Measurements from ENCODE around the gene RALGAPA1. TPM values are rescaled to one million over a fixed set of nuclear protein-coding genes. Genes with fewer than 3 reads are reported as not detected.

Gene RALGAPA1
- total RNA-seq, 1 experiment from 2014 or later = 28.2 TPM

DNA sequence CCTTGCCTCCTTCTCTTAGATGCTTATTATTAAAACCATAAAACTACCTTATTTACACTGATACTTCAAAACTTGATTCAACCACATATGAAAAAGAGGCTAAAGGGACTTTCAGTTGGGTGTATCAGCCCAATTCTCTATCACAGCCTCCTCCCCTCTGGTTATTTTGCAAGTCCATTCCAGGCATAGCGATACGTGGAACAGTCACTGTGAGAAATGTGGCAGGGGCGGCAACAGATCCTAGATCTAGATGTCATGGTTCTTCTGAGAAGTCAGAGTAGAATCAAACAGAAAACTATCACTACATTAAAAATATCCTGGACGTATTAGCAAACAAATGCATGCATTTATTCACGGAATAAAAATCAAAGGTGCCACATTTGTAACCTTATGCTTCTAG is 83.2 kb downstream of the RALGAPA1 start:
- CTCF ChIA-PET = no interaction called here
- Mint-ChIP-seq H3K27me3 (ENCODE audit: unreplicated experiment) (no peaks in the 10 kb centered on the region), H3K36me3 (ENCODE audit: insufficient read depth, unreplicated experiment) (no peaks in the 10 kb centered on the region), H3K27ac (ENCODE audit: unreplicated experiment) (no peak overlapping the region), H3K4me1 (ENCODE audit: low read depth, unreplicated experiment) (peaks cover 8% of the 10 kb centered on the region), H3K9me3 (ENCODE audit: low read depth, unreplicated experiment) (no peaks in the 10 kb centered on the region), H3K4me3 (ENCODE audit: low read depth, unreplicated experiment) (no peak overlapping the region)
- BruUV-seq (replicated peaks) = no TSS peak
- DNase-seq = no peak
- TF ChIP-seq, protein P1, sequence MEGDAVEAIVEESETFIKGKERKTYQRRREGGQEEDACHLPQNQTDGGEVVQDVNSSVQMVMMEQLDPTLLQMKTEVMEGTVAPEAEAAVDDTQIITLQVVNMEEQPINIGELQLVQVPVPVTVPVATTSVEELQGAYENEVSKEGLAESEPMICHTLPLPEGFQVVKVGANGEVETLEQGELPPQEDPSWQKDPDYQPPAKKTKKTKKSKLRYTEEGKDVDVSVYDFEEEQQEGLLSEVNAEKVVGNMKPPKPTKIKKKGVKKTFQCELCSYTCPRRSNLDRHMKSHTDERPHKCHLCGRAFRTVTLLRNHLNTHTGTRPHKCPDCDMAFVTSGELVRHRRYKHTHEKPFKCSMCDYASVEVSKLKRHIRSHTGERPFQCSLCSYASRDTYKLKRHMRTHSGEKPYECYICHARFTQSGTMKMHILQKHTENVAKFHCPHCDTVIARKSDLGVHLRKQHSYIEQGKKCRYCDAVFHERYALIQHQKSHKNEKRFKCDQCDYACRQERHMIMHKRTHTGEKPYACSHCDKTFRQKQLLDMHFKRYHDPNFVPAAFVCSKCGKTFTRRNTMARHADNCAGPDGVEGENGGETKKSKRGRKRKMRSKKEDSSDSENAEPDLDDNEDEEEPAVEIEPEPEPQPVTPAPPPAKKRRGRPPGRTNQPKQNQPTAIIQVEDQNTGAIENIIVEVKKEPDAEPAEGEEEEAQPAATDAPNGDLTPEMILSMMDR (IDR thresholded peaks at IDR 0.05; ENCODE audit: unreplicated experiment) = no peak
- intact Hi-C loops (cut with micrococcal nuclease; ENCODE audit: unreplicated experiment) = no loop called here

DNA sequence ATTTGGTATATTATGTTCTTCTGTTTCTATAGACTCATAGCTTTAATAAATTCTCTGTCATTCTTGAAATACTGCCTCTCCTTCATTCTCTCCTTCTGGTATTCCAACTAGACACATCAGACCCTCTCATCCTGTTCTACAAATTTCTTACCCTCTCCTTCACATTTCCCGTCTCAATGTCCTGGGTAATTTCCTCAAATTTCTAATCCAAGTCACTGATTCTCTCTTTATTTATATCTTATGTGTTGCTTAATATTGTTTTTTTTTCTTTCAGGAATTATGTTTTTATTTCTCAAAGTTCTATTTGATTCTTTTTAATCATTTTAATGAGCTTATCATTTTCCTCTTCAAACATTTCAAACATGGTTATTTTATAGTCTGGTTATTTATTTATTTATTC is 94.0 kb downstream of the RALGAPA1 start:
- TF ChIP-seq, protein P1 (IDR thresholded peaks at IDR 0.05; ENCODE audit: unreplicated experiment) = no peak
- Mint-ChIP-seq H3K36me3 (ENCODE audit: insufficient read depth, unreplicated experiment) (no peaks in the 10 kb centered on the region), H3K9me3 (ENCODE audit: low read depth, unreplicated experiment) (no peaks in the 10 kb centered on the region), H3K4me1 (ENCODE audit: low read depth, unreplicated experiment) (no peaks in the 10 kb centered on the region), H3K27me3 (ENCODE audit: unreplicated experiment) (no peaks in the 10 kb centered on the region), H3K27ac (ENCODE audit: unreplicated experiment) (no peak overlapping the region), H3K4me3 (ENCODE audit: low read depth, unreplicated experiment) (no peak overlapping the region)
- BruUV-seq (replicated peaks) = no TSS peak
- CTCF ChIA-PET = interaction anchor here (0.6 kb wide), 1 partner anchor 78 kb away, joined by 4 read pairs; no protein-coding TSS in a partner anchor
- intact Hi-C loops (cut with micrococcal nuclease; ENCODE audit: unreplicated experiment) = no loop called here
- DNase-seq = no peak

DNA sequence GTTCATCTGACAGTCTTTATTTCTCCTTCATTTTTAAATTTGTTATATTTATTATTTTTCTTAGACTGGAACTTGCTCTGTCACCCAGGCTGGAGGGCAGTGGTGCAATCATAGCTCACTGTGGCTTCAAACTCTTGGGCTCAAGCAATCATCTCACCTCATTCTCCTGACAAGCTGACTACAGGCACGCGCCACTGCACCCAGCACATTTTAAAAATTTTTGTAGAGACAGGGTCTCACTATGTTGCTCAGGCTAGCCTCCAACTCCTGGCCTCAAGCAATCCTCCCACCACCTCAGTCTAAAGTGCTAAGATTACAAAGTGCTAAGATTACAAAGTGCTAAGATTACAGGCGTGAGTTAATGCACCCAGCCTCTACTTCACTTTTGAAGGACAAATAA is 96.6 kb downstream of the RALGAPA1 start:
- no peak overlapping the region for H3K27ac Mint-ChIP-seq (ENCODE audit: unreplicated experiment)
- H3K27me3 Mint-ChIP-seq (ENCODE audit: unreplicated experiment) = no peaks in the 10 kb centered on the region
- TF ChIP-seq, protein P1 (IDR thresholded peaks at IDR 0.05; ENCODE audit: unreplicated experiment) = no peak
- H3K4me1 Mint-ChIP-seq (ENCODE audit: low read depth, unreplicated experiment) = no peaks in the 10 kb centered on the region
- no peak overlapping the region for H3K4me3 Mint-ChIP-seq (ENCODE audit: low read depth, unreplicated experiment)
- CTCF ChIA-PET = no interaction called here
- no peaks in the 10 kb centered on the region for H3K36me3 Mint-ChIP-seq (ENCODE audit: insufficient read depth, unreplicated experiment)
- intact Hi-C loops (cut with micrococcal nuclease; ENCODE audit: unreplicated experiment) = no loop called here
- no TSS peak for BruUV-seq (replicated peaks)
- no peaks in the 10 kb centered on the region for H3K9me3 Mint-ChIP-seq (ENCODE audit: low read depth, unreplicated experiment)
- DNase-seq = no peak

DNA sequence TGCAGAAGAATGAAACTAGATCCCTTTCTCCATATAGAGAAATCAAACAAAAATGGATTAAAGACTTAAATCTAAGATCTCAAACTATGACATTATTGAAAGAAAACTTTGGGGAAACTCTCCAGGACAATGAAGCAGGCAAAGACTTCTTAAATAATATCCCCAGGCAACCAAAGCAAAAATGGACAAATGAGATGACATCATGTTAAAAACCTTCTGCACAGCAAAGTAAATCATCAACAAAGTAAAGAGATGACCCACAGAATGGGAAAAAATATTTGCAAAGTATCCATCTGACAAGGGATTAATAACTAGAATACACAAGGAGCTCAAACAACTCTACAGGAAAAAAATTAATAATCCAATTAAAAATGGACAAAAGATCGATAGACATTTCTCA is 101.0 kb downstream of the RALGAPA1 start:
- no peak for DNase-seq
- intact Hi-C loops (cut with micrococcal nuclease; ENCODE audit: unreplicated experiment) = no loop called here
- H3K36me3 Mint-ChIP-seq (ENCODE audit: insufficient read depth, unreplicated experiment) = no peaks in the 10 kb centered on the region
- CTCF ChIA-PET = no interaction called here
- BruUV-seq (replicated peaks) = no TSS peak
- TF ChIP-seq, protein P1 (IDR thresholded peaks at IDR 0.05; ENCODE audit: unreplicated experiment) = no peak
- no peaks in the 10 kb centered on the region for H3K4me1 Mint-ChIP-seq (ENCODE audit: low read depth, unreplicated experiment)
- no peak overlapping the region for H3K4me3 Mint-ChIP-seq (ENCODE audit: low read depth, unreplicated experiment)
- H3K9me3 Mint-ChIP-seq (ENCODE audit: low read depth, unreplicated experiment) = no peaks in the 10 kb centered on the region
- no peak overlapping the region for H3K27ac Mint-ChIP-seq (ENCODE audit: unreplicated experiment)
- no peaks in the 10 kb centered on the region for H3K27me3 Mint-ChIP-seq (ENCODE audit: unreplicated experiment)
